LHCN-M2 (cell line): Measurements from ENCODE around the gene INTS7. TPM values are rescaled to one million over a fixed set of nuclear protein-coding genes. Genes with fewer than 3 reads are reported as not detected.
A peak's percentile ranks its signal among the peaks of the same experiment; 100 is the strongest.
"Not testable (repeated sequence)": the region's sequence is repeated elsewhere in the genome, so short reads cannot be mapped to it uniquely, and the experiment has no call there.

Source experiments
- DNase-seq: peaks from one replicate; pipeline ENCODE4 v3.0.0-alpha.2; 2012; ENCODE audit warnings: low read depth
- total RNA-seq: library from RNA; depleted of rRNA; stranded (reverse); fragments of >200 nt; gene quantifications from 2 replicates; pipeline ENCODE4 v1.2.3, GENCODE V29; 2014

INTS7 gene
- total RNA-seq, 1 experiment from 2014 or later: 17.7 TPM

DNA sequence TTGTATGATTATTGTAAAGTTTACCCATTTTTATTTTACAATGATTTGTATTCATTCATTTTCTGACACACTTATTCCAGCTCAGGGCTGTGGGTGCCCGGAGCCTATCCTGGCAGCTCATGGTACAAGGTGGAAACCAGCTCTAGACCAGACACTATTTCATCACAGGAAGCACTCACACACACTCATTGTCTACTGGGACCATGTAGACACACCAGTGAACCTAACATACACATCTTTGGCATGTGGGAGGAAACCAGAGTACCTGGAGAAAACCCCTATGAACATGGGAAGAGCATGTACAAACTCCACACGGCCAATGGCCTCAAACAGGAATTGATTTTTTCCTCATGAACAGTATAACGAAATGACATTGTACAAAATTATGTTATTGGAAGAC lies 2.5 kb upstream of the INTS7 start:
- no peak for DNase-seq

DNA sequence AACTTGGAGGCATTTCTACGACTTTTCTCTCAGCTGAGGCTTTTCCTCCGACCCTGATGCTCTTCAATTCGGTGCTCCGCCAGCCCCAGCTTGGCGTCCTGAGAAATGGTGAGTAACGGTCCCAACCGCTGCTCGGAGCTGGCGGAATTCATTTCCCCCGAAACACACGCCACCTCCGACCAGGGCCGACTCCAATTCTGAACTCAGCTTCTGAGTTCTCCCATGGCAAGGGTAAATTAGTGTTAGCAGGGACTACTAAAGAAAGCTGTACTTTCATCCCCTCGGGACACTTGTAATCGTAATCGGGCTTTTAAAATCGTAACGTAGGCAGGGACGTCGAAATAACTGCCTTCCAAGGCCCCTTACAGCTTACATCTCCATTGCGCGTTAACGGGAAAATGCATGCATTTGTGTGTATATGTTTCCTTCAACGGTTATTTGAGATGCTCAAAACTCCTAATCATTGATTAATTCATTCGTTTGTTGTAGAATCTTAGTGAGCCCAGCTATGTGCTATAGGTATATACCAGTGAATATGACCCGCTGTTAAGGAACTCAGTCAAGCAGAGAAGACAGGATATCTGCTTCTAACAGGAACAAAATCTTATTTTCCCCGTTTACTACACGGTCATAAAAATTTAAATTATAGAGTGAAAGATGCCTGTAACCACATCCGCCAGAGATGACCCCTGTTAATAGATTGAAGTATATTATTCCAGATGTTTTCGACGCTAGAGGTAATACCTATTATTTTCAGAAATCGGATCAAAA lies 663 bp upstream of the INTS7 start:
- DNase-seq: no peak

DNA sequence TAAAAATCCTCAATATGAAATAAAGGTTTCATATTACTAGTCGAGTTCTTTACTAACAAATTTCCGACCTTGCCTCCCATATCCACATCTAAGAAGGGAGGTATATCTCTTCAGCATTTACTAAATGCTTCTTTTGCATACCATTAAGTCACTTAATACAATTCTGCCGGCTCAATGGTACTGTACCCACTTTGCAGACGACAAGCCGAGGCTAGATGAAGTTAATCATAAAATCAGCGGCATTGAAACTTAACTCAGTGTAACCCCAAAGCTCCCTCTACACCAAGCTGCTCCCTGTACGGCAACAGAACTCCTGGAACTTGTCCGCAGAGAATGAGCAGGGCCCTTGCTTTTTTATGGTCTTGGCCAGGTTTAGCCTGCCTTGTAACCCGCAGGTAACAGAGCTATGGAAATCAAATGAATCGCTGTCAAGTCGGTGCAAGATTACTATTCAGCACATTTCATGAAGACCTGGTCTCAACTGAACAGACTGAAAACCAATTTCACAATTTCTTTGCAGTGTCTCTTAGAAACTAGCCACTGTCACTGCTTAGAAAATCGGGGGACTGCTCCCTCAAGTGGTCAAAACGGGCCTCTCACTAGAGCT lies 738 bp downstream of the INTS7 start:
- no peak for DNase-seq

DNA sequence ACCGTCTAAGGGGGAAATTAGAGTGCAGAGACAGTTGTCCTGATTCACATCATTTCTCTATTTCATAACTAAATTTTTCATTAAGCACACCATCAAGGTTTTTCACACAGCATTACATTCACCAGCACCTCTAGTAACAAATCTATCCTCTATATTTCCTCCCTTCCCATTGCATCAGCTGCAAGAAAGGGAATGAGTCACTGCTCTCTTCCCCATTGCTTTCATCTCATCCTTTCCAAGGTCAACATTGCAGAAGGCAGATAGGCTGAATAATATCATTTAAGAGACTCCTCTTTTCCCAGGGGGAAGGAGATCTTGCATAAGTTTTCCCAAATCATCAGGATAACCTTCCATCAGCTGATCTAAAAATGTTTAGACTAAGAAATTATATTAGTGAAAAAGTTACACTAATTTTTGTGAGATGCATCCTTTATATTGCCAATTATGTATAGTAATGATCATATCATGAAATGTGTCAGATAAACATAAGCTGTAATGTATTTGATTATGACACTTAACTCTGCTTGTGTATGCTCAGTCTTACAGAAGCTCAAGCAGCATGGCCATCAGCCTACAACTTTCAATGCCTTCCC lies 4.3 kb downstream of the INTS7 start:
- peak; percentile 88 for DNase-seq

DNA sequence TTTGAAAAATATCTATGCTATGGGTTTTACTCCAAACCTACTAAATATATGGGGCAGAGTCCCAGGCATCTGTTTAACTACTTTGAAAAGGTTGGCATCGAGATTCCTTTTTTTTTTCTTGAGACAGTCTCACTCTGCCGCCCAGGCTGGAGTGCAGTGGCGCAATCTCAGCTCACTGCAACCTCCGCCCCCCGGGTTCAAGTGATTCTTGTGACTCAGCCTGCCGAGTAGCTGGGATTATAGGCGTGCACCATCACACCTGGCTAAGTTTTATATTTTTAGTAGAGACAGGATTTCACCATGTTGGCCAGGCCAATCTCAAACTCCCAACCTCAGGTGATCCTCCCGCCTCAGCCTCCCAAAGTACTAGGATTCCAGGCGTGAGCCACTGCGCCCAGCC lies 7.6 kb downstream of the INTS7 start:
- not testable (repeated sequence) for DNase-seq

DNA sequence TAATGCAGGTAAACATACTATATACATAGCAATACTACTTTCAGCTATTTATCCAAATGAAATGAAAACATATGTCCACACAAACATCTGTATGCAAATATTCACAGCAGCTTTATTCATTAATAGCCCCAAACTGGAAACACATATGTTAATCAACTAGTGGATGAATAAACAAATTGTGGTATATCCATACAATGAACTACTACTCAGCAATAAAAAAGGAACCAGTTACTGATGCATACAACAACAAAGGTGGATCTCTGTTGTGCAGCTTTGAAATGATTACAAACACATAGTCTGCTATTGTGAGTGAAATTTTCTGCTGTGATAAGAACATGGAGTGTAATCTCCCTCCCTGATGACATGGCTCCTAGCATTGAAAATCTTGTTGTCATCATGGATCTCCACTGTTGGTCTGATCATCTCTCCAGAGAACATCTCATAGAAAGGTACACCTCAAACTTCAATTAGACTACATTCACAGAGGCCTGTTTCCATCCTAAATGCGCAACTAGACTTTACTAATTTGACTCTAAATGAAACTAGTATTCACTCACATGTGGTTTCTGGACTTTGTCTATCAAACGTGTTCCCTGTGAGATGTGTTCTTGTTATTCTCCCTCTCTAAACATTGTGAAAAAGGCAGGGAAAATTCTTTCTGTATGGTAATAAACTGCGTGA lies 10.7 kb downstream of the INTS7 start:
- no peak for DNase-seq

DNA sequence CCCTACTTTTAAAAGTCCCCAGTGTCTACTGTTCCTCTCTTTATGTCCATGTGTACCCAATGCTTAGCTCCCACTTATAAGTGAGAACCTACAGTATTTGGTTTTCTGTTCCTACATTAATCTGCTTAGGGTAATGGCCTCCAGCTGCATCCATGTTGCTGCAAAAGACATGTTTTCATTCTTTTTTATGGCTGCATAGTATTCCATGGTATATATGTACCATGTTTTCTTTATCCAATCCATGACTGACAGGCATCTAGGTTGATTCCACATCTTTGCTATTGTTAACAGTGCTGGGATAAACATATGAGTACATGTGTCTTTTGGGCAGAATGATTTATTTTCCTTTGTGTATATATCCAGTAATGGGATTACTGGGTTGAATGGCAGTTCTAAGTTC lies 12.4 kb downstream of the INTS7 start:
- not testable (repeated sequence) for DNase-seq

DNA sequence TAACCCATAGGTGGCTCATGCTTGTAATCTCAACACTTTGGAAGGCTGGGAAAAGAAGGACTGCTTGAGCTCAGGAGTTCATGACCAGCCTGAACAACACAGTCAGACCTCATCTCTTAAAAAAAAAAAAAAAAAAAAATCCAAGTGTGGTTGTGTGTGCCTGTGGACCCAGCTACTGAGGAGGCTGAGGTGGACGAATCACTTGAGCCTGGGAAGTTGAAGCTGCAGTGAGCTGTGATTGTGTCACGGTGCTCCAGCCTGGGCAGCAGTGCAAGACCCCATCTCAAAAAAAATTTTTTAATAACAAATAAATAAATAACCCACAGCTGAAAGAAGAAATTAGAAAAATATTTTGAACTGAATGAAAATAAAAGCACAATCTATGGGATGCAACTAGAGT lies 13.8 kb downstream of the INTS7 start:
- no peak for DNase-seq

DNA sequence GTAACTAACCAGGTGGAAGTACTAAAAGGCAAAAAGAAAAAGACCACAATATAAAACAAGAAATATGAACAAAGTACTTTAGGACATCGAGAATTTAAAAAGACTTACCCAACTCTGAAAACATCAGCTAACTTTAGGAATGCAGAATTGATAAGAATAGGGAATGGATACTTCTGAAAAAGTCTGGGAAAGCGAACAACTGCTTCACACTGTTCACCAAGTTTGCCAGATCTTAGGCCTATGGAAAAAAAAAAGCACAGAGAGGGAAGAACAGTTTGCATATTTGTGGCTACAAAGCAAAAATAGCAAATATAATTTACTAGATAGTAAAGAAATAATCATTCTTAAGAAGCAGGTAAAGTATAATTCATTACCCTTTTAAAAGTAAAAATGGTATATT lies 14.4 kb downstream of the INTS7 start:
- no peak for DNase-seq

DNA sequence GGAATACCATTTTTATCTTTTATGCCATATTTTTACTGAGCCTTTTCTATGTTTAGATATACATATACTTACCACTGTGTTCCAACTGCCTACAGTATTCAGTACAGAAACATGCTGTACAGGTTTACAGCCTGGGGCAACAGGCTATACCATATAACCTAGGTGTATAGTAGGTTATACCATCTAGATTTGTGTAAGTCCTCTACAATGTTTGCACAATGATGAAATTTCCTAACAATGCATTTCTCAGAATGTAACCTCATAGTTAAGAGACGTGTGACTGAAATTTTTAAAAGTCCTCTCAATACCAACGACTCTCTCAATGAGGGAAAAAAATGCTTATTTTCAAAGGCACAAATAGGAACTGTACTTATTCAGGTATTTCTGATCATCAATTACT lies 21.7 kb downstream of the INTS7 start:
- no peak for DNase-seq

DNA sequence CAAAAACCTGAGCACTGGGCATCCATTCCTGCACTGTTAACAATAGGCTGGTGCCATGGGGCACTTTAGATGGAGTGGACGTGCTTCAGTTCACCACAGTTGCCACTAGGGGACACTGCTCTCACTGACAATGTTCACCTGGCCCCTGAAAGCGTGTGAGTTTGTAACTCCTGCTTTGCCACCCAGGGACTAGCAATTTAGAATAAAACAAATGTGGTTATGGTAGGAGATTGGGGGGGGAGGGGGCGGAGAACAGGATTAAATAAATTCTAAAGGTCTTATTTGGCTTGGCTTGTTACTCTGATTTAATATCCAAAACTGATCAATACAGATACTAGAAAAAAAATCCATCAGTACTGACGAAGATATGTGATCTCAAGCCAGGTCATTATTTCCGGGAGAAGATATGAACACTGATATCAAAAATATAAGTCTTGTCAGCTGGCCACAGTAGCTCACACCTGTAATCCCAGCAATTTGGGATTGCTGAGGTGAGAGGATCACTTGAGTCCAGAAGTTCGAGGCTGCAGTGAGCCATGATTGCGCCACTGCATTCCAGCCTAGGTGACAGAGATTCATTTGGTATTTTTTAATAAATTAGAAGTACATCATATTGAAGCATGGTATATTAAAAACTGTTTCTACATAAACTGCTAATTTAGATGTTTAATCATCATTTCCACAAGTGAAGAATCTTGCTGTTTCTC lies 23.2 kb downstream of the INTS7 start:
- DNase-seq: peak; percentile 59

DNA sequence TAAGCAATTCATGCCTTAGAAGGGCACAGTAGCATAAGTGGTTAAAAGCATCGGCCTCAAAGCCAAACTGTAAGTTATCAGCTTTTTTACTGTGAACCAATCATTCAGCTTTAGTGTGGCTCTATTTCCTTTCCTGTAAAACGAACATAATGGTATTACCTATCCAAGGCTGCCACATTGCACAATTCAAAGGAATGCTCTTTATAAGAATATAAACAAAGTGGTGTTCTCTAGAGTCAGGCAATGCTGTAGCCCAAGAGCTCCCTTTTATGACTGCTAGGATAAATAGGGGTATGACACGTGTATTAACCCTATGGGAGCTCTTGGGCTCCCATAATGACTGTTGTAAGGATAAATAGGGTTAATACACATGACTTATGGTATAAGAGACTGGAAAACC lies 25.4 kb downstream of the INTS7 start:
- no peak for DNase-seq

DNA sequence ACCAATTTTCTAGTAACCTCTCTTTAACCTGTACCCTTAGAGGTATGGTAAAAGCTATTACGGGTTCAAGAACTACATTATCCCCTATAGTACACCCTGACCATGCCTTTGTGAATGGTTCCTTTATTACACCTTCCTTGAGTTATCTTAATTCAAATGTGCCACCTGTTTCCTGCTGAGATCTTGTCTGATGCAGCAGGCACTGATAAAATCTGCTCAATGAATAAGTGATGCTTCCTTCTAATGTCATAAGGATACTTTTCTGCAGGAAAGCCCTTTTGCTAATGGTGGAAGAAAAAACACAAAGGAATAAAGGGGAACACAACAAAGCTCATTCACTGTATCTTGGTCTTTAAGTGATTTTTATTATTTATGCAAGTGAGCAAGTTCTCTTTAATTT lies 25.8 kb downstream of the INTS7 start:
- no peak for DNase-seq

DNA sequence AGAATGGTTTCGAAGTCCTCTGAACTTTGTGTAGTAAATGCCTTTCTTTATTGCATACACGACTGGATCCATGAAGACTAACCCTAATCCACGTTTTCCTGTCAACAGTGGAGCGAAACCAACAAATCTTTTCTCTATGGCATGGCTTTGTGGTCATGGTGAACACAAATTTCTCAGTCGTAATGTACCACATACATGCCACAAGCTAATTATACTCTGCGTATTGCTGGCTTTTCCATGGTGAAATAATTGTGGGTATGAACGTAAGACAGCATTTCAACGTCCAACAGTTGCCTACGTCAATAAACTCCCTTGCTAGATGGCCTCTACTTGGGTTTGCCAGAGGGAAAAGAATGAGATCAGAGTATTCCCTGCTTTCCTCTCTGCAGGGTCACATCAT lies 27.5 kb downstream of the INTS7 start:
- DNase-seq: peak; percentile 67

DNA sequence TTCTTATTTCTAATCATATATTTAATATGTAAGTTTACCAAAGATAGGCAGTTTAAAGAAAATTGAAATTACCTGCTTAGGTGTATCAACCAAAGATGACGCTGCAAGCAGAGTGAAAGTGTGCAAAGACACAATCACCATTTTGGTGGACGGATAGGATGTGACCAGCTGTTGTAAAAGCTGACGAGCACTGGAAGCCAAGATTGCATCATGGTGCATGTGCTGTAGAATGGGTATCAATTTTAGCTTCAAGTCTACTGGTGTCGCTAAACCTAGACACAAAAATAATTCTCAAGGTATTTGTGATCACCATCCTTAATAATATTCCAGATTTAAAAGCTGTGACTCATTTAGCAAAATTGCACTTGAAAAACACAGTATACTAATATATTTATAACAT lies 28.2 kb downstream of the INTS7 start:
- DNase-seq: no peak

DNA sequence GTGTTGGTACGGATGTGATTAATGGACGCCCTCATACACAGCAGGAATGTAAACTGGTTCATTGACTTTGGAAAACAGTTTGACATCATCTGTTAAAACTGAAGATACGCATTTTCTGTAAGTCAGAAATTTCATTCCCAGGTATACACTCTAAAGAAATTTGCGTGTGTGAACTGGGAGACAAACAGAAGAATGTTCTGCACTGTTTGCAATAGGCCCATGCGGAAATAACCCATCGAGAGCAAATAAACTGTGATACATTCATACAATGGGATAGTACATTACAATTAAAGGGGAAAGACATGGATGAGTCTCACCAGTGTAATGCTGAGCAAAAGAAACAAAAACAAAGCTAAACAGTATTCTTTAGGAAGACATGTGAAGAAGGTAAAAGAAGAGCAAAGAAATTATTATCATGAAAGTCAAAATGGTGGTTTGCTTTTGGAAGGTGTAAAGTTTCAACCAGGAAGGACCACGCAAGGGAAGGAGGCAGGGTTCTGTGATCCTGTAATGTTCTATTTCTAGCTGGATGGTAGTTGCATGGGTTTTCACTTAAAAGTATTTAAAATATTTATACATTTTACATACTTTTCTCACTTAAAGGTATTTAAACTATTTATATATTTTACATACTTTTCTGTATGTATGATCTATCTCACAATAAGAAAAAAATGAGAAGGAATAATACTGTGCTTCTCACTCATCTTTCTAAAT lies 30.3 kb downstream of the INTS7 start:
- no peak for DNase-seq

DNA sequence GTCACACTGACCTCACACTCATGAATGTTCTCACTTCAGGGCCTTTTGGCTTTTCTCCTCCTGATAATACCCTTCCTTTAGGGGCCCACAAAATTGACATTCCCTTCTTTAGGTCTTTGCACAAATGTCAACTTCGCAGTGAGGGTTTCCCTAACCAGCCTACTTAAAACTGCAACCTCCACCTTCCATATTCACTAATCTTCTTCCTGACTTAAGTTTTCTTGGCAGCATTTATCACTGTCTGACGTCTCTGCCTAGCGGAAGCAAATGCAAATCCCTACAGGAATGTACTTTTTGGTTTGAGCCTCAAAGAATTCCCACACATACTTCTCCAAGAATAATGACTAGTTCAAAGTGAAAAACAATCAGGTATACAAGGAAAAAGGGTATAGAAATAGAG lies 32.8 kb downstream of the INTS7 start:
- no peak for DNase-seq

DNA sequence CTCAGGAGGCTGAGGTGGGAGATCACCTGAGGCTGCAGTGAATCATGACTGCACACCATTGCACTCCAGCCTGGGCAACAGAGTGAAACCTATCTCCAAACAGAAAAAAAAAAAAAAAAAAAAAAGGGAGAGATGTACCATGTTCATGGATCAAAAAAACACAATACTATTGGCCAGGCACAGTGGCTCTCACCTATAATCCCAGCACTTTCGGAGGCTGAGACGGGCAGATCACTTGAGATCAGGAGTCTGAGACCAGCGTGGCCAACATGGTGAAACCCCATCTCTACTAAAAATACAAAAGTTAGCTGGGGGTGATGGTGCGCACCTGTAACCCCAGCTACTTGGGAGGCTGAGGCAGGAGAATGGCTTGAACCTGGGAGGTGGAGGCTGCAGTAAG lies 37.9 kb downstream of the INTS7 start:
- not testable (repeated sequence) for DNase-seq

DNA sequence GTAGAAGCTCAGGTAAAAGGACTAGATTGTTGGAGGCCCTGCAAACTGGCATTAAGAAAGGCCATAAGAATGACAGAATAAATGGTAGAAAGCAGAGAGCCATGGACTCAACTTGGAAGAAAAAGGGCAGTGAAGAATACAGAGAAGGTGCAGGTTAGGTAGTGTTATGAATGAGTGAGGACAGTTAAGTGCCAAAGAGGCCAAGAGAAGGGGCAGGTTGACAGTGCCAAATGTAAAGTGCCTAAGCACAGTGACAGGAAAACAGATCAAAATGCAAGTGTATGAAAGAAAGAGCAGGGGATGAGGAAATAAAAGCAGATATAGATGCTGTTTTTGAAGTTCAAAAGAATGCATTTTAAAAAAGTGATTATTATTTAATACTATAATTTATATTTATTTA lies 43.7 kb downstream of the INTS7 start:
- no peak for DNase-seq

DNA sequence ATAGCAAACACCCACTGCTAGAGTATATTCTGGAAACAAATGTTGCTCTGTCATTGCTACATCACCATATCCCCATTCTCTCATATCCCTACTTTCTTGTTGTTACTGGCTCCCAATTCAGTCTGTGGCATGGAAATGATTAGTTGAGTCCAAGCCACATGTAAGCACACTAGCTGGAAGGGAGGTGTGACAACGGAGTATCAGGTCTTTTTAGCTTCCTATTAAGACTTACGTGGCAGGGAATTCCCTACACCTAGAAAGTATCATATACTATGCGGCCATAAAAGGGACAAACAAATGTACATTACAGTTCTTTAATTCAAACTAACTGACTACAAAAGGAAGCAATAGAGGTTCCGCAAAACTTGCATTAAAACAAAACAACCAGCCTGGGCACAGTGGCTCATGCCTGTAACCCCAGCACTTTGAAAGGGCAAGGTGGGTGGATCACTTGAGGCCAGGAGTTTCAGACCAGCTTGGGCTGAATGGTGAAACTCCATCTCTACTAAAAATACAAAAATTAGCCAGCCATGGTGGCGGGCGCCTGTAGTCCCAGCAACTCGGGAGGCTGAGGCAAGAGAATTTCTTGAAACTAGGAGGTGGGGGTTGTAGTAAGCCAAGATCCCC lies 48.6 kb downstream of the INTS7 start:
- no peak for DNase-seq
